ENCODE data around the gene CRYBB3.

- TF ChIP-seq CTCF (IDR thresholded peaks at IDR 0.05; ENCODE audit: insufficient read depth, low read depth, low read length) (no peak), EZH2 (IDR thresholded peaks at IDR 0.05; ENCODE audit: insufficient read depth, low read length) (no peak)
Observed at GRCh38 chr22:25236417-25236816, 36.8 kb downstream of the CRYBB3 start.

All from astrocyte (in vitro differentiated cells and primary cell).